ENCODE results near the gene TMEM121B. TPM values are rescaled to one million over a fixed set of nuclear protein-coding genes. Genes with fewer than 3 reads are reported as not detected.

Gene TMEM121B
- total RNA-seq, 1 donor from 2014 or later: 1.1 TPM

DNA sequence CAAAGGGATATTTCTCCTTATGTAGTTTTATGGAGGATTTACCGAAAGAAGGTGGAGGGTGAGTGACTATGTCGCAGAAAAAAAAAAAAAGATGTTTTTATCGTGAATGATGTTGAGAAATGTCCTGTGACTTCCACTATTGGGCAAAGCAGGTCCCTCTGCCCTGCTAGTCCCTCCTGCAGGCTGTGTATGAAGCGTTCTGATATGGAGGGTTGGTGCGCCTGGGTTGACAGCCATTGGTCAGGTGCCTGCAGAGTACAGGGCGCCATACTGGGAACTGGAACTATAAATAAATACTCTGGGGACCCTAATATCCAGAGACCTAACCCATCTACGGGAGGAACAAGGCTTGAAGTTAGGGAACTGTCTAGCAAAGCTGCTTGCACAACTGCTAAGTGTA, 34.9 kb downstream of the TMEM121B start:
- no peaks in the 10 kb centered on the region for H3K36me3 Mint-ChIP-seq
- H3K27ac Mint-ChIP-seq: no peak overlapping the region
- TF ChIP-seq CTCF (IDR thresholded peaks at IDR 0.05; ENCODE audit: unreplicated experiment): no peak
- H3K9me3 Mint-ChIP-seq: no peaks in the 10 kb centered on the region
- H3K4me3 Mint-ChIP-seq: peak overlapping the region; percentile 77
- DNase-seq (ENCODE audit: low spot score in 2 of 2, unreplicated experiment in 2 of 2): no peak
- H3K27me3 Mint-ChIP-seq (ENCODE audit: low read depth): peaks cover 21% of the 10 kb centered on the region
- H3K4me1 Mint-ChIP-seq: peaks cover 4% of the 10 kb centered on the region

DNA sequence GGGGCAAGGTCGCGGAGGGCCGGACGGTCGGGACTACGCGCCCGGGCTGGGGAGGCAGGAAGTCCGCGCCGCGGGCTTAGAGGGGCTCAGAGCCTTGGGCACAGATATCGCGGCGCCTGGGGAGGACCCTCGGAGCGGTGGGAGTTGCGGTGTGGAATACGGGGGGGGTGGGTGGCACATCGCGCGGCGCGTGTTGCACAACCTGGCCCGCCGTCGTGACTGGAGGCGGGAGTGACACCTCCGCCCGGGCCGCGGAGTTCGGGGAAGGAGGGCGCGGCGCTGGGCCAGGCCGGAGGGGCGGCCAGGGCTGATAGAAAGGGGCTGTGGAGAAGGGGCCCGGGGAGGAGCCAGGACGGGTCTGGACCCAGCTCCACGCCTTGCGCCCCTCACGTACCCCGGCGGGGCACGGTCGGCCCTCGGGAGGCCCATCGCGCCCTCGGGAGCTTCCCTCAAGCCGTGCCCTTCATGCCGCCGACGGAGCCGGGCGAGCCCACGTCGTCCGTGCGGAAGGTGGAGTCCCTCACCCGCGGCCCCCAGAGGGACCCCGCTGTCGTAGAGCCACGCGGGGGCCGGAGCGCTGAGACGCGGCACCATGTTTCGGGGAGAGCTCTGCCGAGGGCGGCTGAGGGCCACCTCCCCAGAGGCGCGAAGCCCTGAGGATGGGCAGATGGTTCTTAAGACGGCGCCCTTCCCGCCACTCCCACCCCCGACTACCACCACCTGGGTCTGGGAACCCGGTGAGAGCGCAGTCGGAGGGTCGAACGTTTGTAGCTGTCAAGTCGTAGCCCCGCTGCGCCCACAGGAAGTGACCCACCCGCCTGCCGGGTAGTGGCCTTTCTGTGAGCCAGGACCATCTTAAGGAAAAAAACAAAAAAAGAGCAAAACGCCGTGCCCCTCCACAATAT, 35.6 kb downstream of the TMEM121B start:
- Mint-ChIP-seq H3K36me3 (no peaks in the 10 kb centered on the region), H3K27me3 (ENCODE audit: low read depth) (peaks cover 21% of the 10 kb centered on the region), H3K27ac (no peak overlapping the region), H3K4me1 (peaks cover 4% of the 10 kb centered on the region), H3K9me3 (no peaks in the 10 kb centered on the region), H3K4me3 (peak overlapping the region; percentile 77)
- TF ChIP-seq CTCF (IDR thresholded peaks at IDR 0.05; ENCODE audit: unreplicated experiment): no peak
- DNase-seq (ENCODE audit: low spot score in 2 of 2, unreplicated experiment in 2 of 2): no peak

- peak; percentile 69 to 93 for DNase-seq (ENCODE audit: low spot score in 2 of 2, unreplicated experiment in 2 of 2)
- TF ChIP-seq CTCF (IDR thresholded peaks at IDR 0.05; ENCODE audit: unreplicated experiment): no peak
- H3K27me3 Mint-ChIP-seq (ENCODE audit: low read depth): peaks cover 21% of the 10 kb centered on the region
- H3K36me3 Mint-ChIP-seq: no peaks in the 10 kb centered on the region
- peak within 1 kb of the TSS; percentile 77 for H3K4me3 Mint-ChIP-seq
- H3K9me3 Mint-ChIP-seq: no peaks in the 10 kb centered on the region
- H3K27ac Mint-ChIP-seq: peak within 1 kb of the TSS; percentile 36
- H3K4me1 Mint-ChIP-seq: peaks cover 4% of the 10 kb centered on the region
Measured at GRCh38 chr22:17084554-17085276, 36.4 kb downstream of the TMEM121B start, which contains the start of gene IL17RA. Gene IL17RA (plus strand): TSS chr22:17085000. CDS start chr22:17085092, 92 bp downstream.

DNA sequence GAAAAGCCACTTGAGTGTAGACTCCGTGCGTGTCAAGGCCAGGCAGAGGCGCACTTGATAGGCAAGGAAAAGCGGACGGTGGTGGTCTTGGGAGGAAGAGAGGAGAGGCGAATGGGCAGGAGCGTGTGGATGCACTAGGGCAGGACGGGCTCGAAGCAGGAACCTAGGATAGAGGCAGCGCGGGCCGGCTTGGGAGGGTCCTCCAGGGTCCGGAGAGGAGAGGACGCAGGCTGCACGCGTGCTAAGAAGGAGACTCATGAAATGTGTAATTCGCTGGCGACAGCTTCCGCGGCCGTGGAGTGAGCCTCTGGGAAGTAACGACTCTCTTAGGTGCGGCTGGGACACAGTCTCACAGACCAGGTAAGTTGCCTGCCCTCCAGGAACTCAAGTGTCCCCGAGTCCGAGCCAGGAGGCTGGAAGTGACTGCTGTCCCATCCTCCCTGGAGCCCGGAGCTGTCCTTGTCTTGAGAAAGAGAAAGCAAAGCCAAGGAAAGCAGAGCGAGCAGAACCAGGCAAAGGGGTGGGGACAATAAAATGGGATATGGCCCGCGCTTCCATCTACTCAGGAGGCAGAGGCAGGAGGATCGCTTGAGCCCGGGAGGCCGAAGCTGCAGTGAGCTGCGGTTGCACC, 37.2 kb downstream of the TMEM121B start:
- H3K4me3 Mint-ChIP-seq: peak overlapping the region; percentile 77
- no peak overlapping the region for H3K27ac Mint-ChIP-seq
- peaks cover 21% of the 10 kb centered on the region for H3K27me3 Mint-ChIP-seq (ENCODE audit: low read depth)
- TF ChIP-seq CTCF (IDR thresholded peaks at IDR 0.05; ENCODE audit: unreplicated experiment): no peak
- H3K9me3 Mint-ChIP-seq: no peaks in the 10 kb centered on the region
- H3K36me3 Mint-ChIP-seq: no peaks in the 10 kb centered on the region
- no peak for DNase-seq (ENCODE audit: low spot score in 2 of 2, unreplicated experiment in 2 of 2)
- peaks cover 4% of the 10 kb centered on the region for H3K4me1 Mint-ChIP-seq

DNA sequence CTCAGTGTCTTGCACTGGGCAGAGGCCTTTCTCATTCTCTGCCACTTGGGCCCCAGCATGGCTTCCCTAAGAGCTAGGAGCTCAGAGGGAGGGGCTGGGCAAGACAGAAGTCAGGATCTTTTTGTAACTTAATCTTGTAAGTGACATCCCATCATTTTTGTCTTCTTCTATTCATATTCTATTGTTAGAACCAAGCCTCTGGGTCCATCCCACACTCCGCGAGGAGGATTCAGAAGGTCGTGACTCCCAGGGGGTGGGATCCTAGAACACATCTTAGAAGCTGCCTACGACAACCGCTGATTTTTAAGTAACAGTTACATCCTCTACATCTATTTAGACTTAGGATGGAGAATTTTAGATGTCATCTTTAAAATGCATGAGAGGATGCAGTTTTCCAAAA, 37.9 kb downstream of the TMEM121B start:
- Mint-ChIP-seq H3K36me3 (no peaks in the 10 kb centered on the region), H3K27me3 (ENCODE audit: low read depth) (peaks cover 21% of the 10 kb centered on the region), H3K4me1 (peaks cover 4% of the 10 kb centered on the region), H3K4me3 (peak overlapping the region; percentile 77), H3K9me3 (no peaks in the 10 kb centered on the region), H3K27ac (no peak overlapping the region)
- TF ChIP-seq CTCF (IDR thresholded peaks at IDR 0.05; ENCODE audit: unreplicated experiment): no peak
- DNase-seq (ENCODE audit: low spot score in 2 of 2, unreplicated experiment in 2 of 2): no peak
